Osteoblast (primary cell): ENCODE data around the gene MOCOS. TPM values are rescaled to one million over a fixed set of nuclear protein-coding genes. Genes with fewer than 3 reads are reported as not detected.
A peak's percentile ranks its signal among the peaks of the same experiment; 100 is the strongest.

Experiments used
- DNase-seq: peaks from one replicate; pipeline ENCODE4 v3.0.0; 2011; ENCODE audit warnings: low spot score, mixed read lengths; ENCODE audit not compliant: insufficient read length; ENCODE audit errors: missing footprints
- H2AFZ ChIP-seq: 2 replicates; pipeline ENCODE4 v1.6.0; 2011; ENCODE audit warnings: mild to moderate bottlenecking, low read length
- H3K27ac ChIP-seq: 2 replicates; pipeline ENCODE4 v1.5.1; 2011; ENCODE audit warnings: mild to moderate bottlenecking, low read depth, low read length, moderate library complexity
- H3K27me3 ChIP-seq: 2 replicates; pipeline ENCODE4 v1.6.0; 2012; ENCODE audit warnings: mild to moderate bottlenecking, control low read depth, inconsistent platforms, low read length, moderate library complexity; ENCODE audit not compliant: insufficient read depth
- H3K36me3 ChIP-seq: 2 replicates; pipeline ENCODE4 v1.5.1; 2011; ENCODE audit warnings: mild to moderate bottlenecking, low read length, control low read depth, moderate library complexity; ENCODE audit not compliant: insufficient read depth
- H3K4me1 ChIP-seq: 2 replicates; pipeline ENCODE4 v1.5.1; 2011; ENCODE audit warnings: mild to moderate bottlenecking, low read length, control low read depth, moderate library complexity; ENCODE audit not compliant: insufficient read depth
- H3K4me2 ChIP-seq: 2 replicates; pipeline ENCODE4 v1.6.0; 2011; ENCODE audit warnings: mild to moderate bottlenecking, low read length; ENCODE audit not compliant: insufficient read depth
- H3K4me3 ChIP-seq: fragments of 200-600 bp; sonication (generic); 3 replicates; pipeline ENCODE4 v1.5.1; 2012; ENCODE audit warnings: mild to moderate bottlenecking, low read length, inconsistent platforms; ENCODE audit not compliant: insufficient read depth
- H3K79me2 ChIP-seq: 2 replicates; pipeline ENCODE4 v1.6.0; 2012; ENCODE audit warnings: mild to moderate bottlenecking, low read length, control low read depth, inconsistent platforms; ENCODE audit not compliant: insufficient read depth
- H3K9me3 ChIP-seq: 2 replicates; pipeline ENCODE4 v1.5.1; 2011; ENCODE audit warnings: low read depth, low read length, control low read depth
- H4K20me1 ChIP-seq: 2 replicates; pipeline ENCODE4 v1.6.0; 2012; ENCODE audit warnings: mild to moderate bottlenecking, low read length, control low read depth; ENCODE audit not compliant: insufficient read depth
- CTCF ChIP-seq: IDR thresholded peaks from 2 replicates; pipeline ENCODE4 v1.5.1; 2011; ENCODE audit warnings: mild to moderate bottlenecking, low read depth, low read length, moderate library complexity; ENCODE audit errors: extremely low read depth
- total RNA-seq: library from RNA; depleted of rRNA; stranded (reverse); fragments of >200 nt; gene quantifications from 2 replicates; pipeline ENCODE4 v1.2.3, GENCODE V29; 2012

The MOCOS gene
- total RNA-seq, 1 donor, result 19.9 TPM

GRCh38 chr18:36305375-36305774 lies 118.1 kb downstream of the MOCOS start:
- no peak overlapping the region for H3K4me2 ChIP-seq
- no peak for DNase-seq
- H3K27ac ChIP-seq, result no peak overlapping the region
- H4K20me1 ChIP-seq, result peaks cover 2% of the 10 kb centered on the region
- no peaks in the 10 kb centered on the region for H3K9me3 ChIP-seq
- no peaks in the 10 kb centered on the region for H3K27me3 ChIP-seq
- H3K79me2 ChIP-seq, result peaks cover 57% of the 10 kb centered on the region
- no peak overlapping the region for H3K4me3 ChIP-seq
- peaks cover 28% of the 10 kb centered on the region for H3K4me1 ChIP-seq
- no peak for TF ChIP-seq CTCF
- no peak overlapping the region for H2AFZ ChIP-seq
- H3K36me3 ChIP-seq, result no peaks in the 10 kb centered on the region

- Histone ChIP-seq H4K20me1 (no peaks in the 10 kb centered on the region), H3K79me2 (peaks cover 55% of the 10 kb centered on the region), H3K4me2 (no peak overlapping the region), H3K9me3 (no peaks in the 10 kb centered on the region), H3K4me3 (no peak overlapping the region), H3K36me3 (no peaks in the 10 kb centered on the region), H3K27ac (peak overlapping the region; percentile 9), H3K27me3 (no peaks in the 10 kb centered on the region), H3K4me1 (peaks cover 30% of the 10 kb centered on the region), H2AFZ (no peak overlapping the region)
- no peak for DNase-seq
- TF ChIP-seq CTCF, result no peak
These were observed 120.2 kb downstream of the MOCOS start for GRCh38 chr18:36307513-36307912.

- Histone ChIP-seq H3K4me1 (peaks cover 42% of the 10 kb centered on the region), H3K79me2 (peaks cover 53% of the 10 kb centered on the region), H3K27me3 (no peaks in the 10 kb centered on the region), H2AFZ (no peak overlapping the region), H3K27ac (peak overlapping the region; percentile 92), H3K4me2 (peak overlapping the region; percentile 62), H3K9me3 (no peaks in the 10 kb centered on the region), H3K36me3 (no peaks in the 10 kb centered on the region), H4K20me1 (no peaks in the 10 kb centered on the region), H3K4me3 (peak overlapping the region; percentile 19)
- DNase-seq, result no peak
- TF ChIP-seq CTCF, result no peak
These were observed 121.6 kb downstream of the MOCOS start for GRCh38 chr18:36308711-36309435.

GRCh38 chr18:36309436-36310391 lies 122.4 kb downstream of the MOCOS start:
- no peaks in the 10 kb centered on the region for H3K27me3 ChIP-seq
- H3K4me2 ChIP-seq, result peak overlapping the region; percentile 62
- H3K79me2 ChIP-seq, result peaks cover 52% of the 10 kb centered on the region
- no peaks in the 10 kb centered on the region for H4K20me1 ChIP-seq
- H2AFZ ChIP-seq, result no peak overlapping the region
- peak overlapping the region; percentile 19 for H3K4me3 ChIP-seq
- DNase-seq, result peak; percentile 94
- TF ChIP-seq CTCF, result no peak
- peak overlapping the region; percentile 92 for H3K27ac ChIP-seq
- H3K4me1 ChIP-seq, result peaks cover 50% of the 10 kb centered on the region
- no peaks in the 10 kb centered on the region for H3K9me3 ChIP-seq
- no peaks in the 10 kb centered on the region for H3K36me3 ChIP-seq
